MCF 10A (cell line): Measurements from ENCODE around the gene ARL4D. TPM values are rescaled to one million over a fixed set of nuclear protein-coding genes. Genes with fewer than 3 reads are reported as not detected.

ENCODE experiments used
- BruUV-seq: library from RNA; stranded (reverse); fragments of 400-500 nt; replicated peaks from 2 replicates; lab custom pipeline; 2021; lab: Mats Ljungman, UMichigan
- CTCF ChIA-PET: fragments of 300-600 bp; sonication (Branson Sonifier 250); formaldehyde crosslinking; extraction: SDS; loops from one replicate; lab custom pipeline; 2021; ENCODE audit warnings: antibody characterized with exemption, inconsistent platforms; lab: Yijun Ruan, JAX
- POLR2A ChIA-PET: fragments of 300-600, 350-650 bp; sonication (Branson Sonifier 250); formaldehyde crosslinking; extraction: SDS; loops from one replicate; lab custom pipeline; 2020; ENCODE audit warnings: antibody characterized with exemption, inconsistent platforms; lab: Yijun Ruan, JAX
- DNase-seq: peaks from one replicate; pipeline ENCODE4 v3.0.0-alpha.2; 2018; ENCODE audit not compliant: unreplicated experiment
- H3K27ac Mint-ChIP-seq: one replicate; pipeline ENCODE4 v1.8.0; 2022; ENCODE audit warnings: mild to moderate bottlenecking, low read depth, mixed read lengths; ENCODE audit not compliant: unreplicated experiment
- H3K27me3 Mint-ChIP-seq: one replicate; pipeline ENCODE4 v1.8.0; 2022; ENCODE audit warnings: mixed read lengths; ENCODE audit not compliant: insufficient read depth, unreplicated experiment
- H3K36me3 Mint-ChIP-seq: one replicate; pipeline ENCODE4 v1.8.0; 2022; ENCODE audit warnings: mild to moderate bottlenecking, moderate library complexity, mixed read lengths; ENCODE audit not compliant: insufficient read depth, unreplicated experiment
- H3K4me1 Mint-ChIP-seq: one replicate; pipeline ENCODE4 v1.8.0; 2022; ENCODE audit warnings: mixed read lengths; ENCODE audit not compliant: insufficient read depth, unreplicated experiment
- H3K4me3 Mint-ChIP-seq: one replicate; pipeline ENCODE4 v1.8.0; 2022; ENCODE audit warnings: mild to moderate bottlenecking, moderate library complexity, mixed read lengths; ENCODE audit not compliant: unreplicated experiment
- H3K9me3 Mint-ChIP-seq: one replicate; pipeline ENCODE4 v1.8.0; 2022; ENCODE audit warnings: mixed read lengths; ENCODE audit not compliant: unreplicated experiment
- intact Hi-C: fragments of 100-400 bp; cut with micrococcal nuclease; formaldehyde crosslinking; loops from 2 replicates; pipeline ENCODE4 v1.14.1; 2022
- total RNA-seq: library from RNA; stranded (reverse); gene quantifications from 2 replicates; pipeline ENCODE4 v1.2.3, GENCODE V29; 2022
- TF ChIP-seq, protein P1 (sequence below): fragments of 200-600 bp; IDR thresholded peaks from one replicate; pipeline ENCODE4 v1.8.0; 2022; ENCODE audit warnings: antibody characterized with exemption, mild to moderate bottlenecking; ENCODE audit not compliant: unreplicated experiment

The ARL4D gene
- total RNA-seq, 1 experiment from 2014 or later, result 33.5 TPM

DNA sequence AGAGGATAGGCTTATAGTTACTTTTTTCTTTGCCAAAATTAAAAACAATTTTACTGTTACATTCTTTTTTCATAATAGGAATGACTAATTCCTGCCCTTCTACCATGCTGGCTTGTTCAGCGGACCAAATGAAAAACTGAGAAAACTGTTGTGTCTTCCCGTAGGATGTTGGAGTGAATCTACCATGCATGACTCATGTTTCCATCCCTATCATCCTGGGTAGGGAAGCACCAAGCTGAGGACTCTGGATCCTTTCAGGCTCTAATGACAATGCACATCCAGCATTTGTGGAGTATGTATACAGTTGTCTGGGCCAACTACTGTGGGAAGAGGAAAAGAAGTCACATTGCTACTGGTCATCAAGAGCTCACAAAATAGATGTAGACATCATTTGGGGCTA lies 43.9 kb downstream of the ARL4D start:
- Mint-ChIP-seq H3K4me3 (no peak overlapping the region), H3K36me3 (no peaks in the 10 kb centered on the region), H3K9me3 (no peaks in the 10 kb centered on the region), H3K27ac (no peak overlapping the region), H3K4me1 (peaks cover 22% of the 10 kb centered on the region), H3K27me3 (no peaks in the 10 kb centered on the region)
- ChIA-PET CTCF (interaction anchor here (0.6 to 1.5 kb wide), 6 partner anchors 9 to 504 kb away, joined by 3 to 9 read pairs (median 4); partner anchors contain the start of gene DHX8), POLR2A (interaction anchor here (0.7 to 9.8 kb wide), 11 partner anchors 10 to 420 kb away, joined by 3 to 191 read pairs (median 22); partner anchors contain the start of gene ARL4D)
- intact Hi-C loops, result loop anchor here (1.0 kb wide), 1 partner anchor 41 kb away; no protein-coding TSS in a partner anchor
- DNase-seq, result peak; percentile 66
- no TSS peak for BruUV-seq
- TF ChIP-seq, protein P1, sequence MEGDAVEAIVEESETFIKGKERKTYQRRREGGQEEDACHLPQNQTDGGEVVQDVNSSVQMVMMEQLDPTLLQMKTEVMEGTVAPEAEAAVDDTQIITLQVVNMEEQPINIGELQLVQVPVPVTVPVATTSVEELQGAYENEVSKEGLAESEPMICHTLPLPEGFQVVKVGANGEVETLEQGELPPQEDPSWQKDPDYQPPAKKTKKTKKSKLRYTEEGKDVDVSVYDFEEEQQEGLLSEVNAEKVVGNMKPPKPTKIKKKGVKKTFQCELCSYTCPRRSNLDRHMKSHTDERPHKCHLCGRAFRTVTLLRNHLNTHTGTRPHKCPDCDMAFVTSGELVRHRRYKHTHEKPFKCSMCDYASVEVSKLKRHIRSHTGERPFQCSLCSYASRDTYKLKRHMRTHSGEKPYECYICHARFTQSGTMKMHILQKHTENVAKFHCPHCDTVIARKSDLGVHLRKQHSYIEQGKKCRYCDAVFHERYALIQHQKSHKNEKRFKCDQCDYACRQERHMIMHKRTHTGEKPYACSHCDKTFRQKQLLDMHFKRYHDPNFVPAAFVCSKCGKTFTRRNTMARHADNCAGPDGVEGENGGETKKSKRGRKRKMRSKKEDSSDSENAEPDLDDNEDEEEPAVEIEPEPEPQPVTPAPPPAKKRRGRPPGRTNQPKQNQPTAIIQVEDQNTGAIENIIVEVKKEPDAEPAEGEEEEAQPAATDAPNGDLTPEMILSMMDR, result no peak

GRCh38 chr17:43443381-43443780 lies 44.6 kb downstream of the ARL4D start:
- intact Hi-C loops, result no loop called here
- TF ChIP-seq, protein P1, result no peak
- Mint-ChIP-seq H3K4me3 (no peak overlapping the region), H3K36me3 (no peaks in the 10 kb centered on the region), H3K4me1 (peaks cover 22% of the 10 kb centered on the region), H3K9me3 (no peaks in the 10 kb centered on the region), H3K27me3 (no peaks in the 10 kb centered on the region), H3K27ac (peak overlapping the region; percentile 97)
- DNase-seq, result no peak
- ChIA-PET CTCF (interaction anchor here (0.6 to 1.5 kb wide), 8 partner anchors 10 to 505 kb away, joined by 3 to 9 read pairs (median 4); partner anchors contain the start of gene DHX8), POLR2A (interaction anchor here (0.8 to 9.8 kb wide), 12 partner anchors 11 to 75 kb away, joined by 3 to 191 read pairs (median 18); partner anchors contain the start of gene ARL4D)
- no TSS peak for BruUV-seq

DNA sequence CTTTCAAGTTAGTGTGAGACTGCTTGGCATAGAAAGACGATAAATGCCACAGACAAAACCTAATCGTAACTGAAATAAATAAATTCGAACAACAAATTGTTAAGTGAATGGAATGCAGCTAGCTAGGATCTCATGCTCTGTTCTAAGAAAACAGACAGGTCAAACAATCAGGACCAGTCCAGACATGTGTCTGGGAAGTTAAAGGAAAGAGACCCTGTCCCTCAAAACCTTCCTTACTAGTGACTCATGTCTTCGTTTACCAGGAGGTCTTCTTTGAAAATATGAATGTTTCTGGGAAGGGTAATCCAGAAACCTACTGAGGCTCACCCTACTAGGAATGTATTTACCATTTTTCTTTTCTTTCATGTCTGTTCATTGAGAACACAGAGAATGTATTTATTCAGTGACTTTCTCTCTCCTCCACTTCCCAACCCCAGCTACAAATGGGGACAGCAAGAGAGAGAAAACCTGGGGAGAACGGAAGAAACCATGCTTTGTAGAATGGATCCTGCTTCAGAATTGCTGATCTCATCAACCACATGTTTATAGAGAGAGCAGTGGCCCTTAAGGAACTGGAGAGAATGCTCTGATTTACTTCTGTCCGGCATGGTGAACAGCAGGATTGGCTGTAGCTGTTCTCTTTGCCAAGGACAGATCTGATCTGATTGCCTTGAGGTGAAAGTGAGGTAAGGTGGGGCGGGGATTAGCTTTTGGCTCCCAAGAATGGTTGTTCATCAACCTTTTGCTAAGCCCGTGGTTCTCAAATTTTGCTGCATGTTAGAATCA lies 45.6 kb downstream of the ARL4D start:
- TSS peak; percentile 82 for BruUV-seq
- H3K27me3 Mint-ChIP-seq, result no peaks in the 10 kb centered on the region
- H3K36me3 Mint-ChIP-seq, result no peaks in the 10 kb centered on the region
- DNase-seq, result peak; percentile 86
- peaks cover 32% of the 10 kb centered on the region for H3K4me1 Mint-ChIP-seq
- peak overlapping the region; percentile 58 for H3K4me3 Mint-ChIP-seq
- TF ChIP-seq, protein P1, result no peak
- H3K27ac Mint-ChIP-seq, result peak overlapping the region; percentile 97
- ChIA-PET POLR2A (interaction anchor here (0.5 to 9.8 kb wide), 25 partner anchors 12 to 1600 kb away, joined by 3 to 191 read pairs (median 6); partner anchors contain the start of genes ARL4D, DHX8 and NBR1), CTCF (interaction anchor here (0.6 to 1.5 kb wide), 6 partner anchors 13 to 535 kb away, joined by 3 to 5 read pairs (median 4); partner anchors contain the start of gene DHX8)
- intact Hi-C loops, result no loop called here
- H3K9me3 Mint-ChIP-seq, result no peaks in the 10 kb centered on the region
